ENCODE measurements around the gene KLHL1.

DNA sequence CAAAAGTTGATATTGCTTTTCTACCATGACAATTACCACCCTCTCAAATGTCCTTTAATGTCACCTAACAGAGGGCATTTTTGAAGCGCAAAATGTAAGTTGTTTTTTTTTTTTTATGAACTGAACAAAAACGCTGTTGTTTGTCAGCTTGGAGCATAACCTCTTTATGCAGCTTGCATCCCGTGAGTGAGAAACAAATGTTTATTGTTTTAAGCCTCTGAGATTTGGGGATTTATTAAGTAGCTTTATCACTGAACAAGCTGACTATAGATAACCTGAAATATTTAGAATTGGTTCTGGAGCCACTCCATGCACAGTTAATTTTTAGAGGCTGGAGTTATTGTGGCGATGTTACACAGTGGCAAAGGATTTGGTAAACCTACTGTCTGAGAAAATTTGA lies 80.7 kb downstream of the KLHL1 start:
- TF ChIP-seq POLR2AphosphoS5 (IDR thresholded peaks at IDR 0.05): no peak
- TF ChIP-seq, protein P1, sequence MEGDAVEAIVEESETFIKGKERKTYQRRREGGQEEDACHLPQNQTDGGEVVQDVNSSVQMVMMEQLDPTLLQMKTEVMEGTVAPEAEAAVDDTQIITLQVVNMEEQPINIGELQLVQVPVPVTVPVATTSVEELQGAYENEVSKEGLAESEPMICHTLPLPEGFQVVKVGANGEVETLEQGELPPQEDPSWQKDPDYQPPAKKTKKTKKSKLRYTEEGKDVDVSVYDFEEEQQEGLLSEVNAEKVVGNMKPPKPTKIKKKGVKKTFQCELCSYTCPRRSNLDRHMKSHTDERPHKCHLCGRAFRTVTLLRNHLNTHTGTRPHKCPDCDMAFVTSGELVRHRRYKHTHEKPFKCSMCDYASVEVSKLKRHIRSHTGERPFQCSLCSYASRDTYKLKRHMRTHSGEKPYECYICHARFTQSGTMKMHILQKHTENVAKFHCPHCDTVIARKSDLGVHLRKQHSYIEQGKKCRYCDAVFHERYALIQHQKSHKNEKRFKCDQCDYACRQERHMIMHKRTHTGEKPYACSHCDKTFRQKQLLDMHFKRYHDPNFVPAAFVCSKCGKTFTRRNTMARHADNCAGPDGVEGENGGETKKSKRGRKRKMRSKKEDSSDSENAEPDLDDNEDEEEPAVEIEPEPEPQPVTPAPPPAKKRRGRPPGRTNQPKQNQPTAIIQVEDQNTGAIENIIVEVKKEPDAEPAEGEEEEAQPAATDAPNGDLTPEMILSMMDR (IDR thresholded peaks at IDR 0.05; ENCODE audit: poor library complexity, severe bottlenecking): no peak
- TF ChIP-seq RAD21 (conservative IDR thresholded peaks at IDR 0.05): no peak
- TF ChIP-seq EP300 (conservative IDR thresholded peaks at IDR 0.05; ENCODE audit: poor library complexity, severe bottlenecking): no peak
- TF ChIP-seq SMC3 (conservative IDR thresholded peaks at IDR 0.05; ENCODE audit: poor library complexity): no peak
- TF ChIP-seq EZH2 (IDR thresholded peaks at IDR 0.05; ENCODE audit: borderline replicate concordance, insufficient read depth, low read length, poor library complexity, severe bottlenecking): no peak
- no peak for TF ChIP-seq TAF1 (IDR thresholded peaks at IDR 0.05; ENCODE audit: low read depth)

Data from neural cell (in vitro differentiated cells).